Neural cell (in vitro differentiated cells): ENCODE measurements around the gene NME3. TPM values are rescaled to one million over a fixed set of nuclear protein-coding genes. Genes with fewer than 3 reads are reported as not detected.
"Not testable (repeated sequence)": the region's sequence is repeated elsewhere in the genome, so short reads cannot be mapped to it uniquely, and the experiment has no call there.

ENCODE experiments used
- H2AFZ ChIP-seq: fragments of 200-600, 300-800 bp; sonication (generic), shearing (Covaris generic); 2 replicates; pipeline ENCODE4 v1.6.0; 2014; ENCODE audit warnings: low read depth, mild to moderate bottlenecking, antibody characterized with exemption, low read length, moderate library complexity
- H3F3A ChIP-seq: fragments of 200-600 bp; shearing (Covaris generic); 2 replicates; pipeline ENCODE4 v1.6.1; 2016; ENCODE audit warnings: mild to moderate bottlenecking, moderate library complexity, mixed read lengths, antibody characterized with exemption, low read length; ENCODE audit not compliant: insufficient read depth, poor library complexity, severe bottlenecking
- H3K27ac ChIP-seq: fragments of 200-600, 300-800 bp; sonication (generic), shearing (Covaris generic); 2 replicates; pipeline ENCODE4 v1.5.1; 2014; ENCODE audit warnings: mild to moderate bottlenecking, low read length, moderate library complexity
- H3K27me3 ChIP-seq: fragments of 300-800, 200-600 bp; sonication (generic), shearing (Covaris generic); 2 replicates; pipeline ENCODE4 v1.6.0; 2014; ENCODE audit warnings: mild to moderate bottlenecking, low read depth, low read length, moderate library complexity; ENCODE audit not compliant: insufficient read depth
- H3K36me3 ChIP-seq: fragments of 300-800, 200-600 bp; sonication (generic), shearing (Covaris generic); 2 replicates; pipeline ENCODE4 v1.5.1; 2014; ENCODE audit warnings: mild to moderate bottlenecking, antibody characterized with exemption, low read length, moderate library complexity; ENCODE audit not compliant: insufficient read depth
- H3K4me2 ChIP-seq: fragments of 300-800, 200-600 bp; sonication (generic), shearing (Covaris generic); 2 replicates; pipeline ENCODE4 v1.6.0; 2014; ENCODE audit warnings: mild to moderate bottlenecking, low read length
- H3K4me3 ChIP-seq: fragments of 300-800, 200-600 bp; sonication (generic), shearing (Covaris generic); 2 replicates; pipeline ENCODE4 v1.5.1; 2014; ENCODE audit warnings: mild to moderate bottlenecking, low read length, moderate library complexity
- H3K79me2 ChIP-seq: fragments of 200-600 bp; shearing (Covaris generic); replicated peaks from 2 replicates; pipeline ENCODE4 v1.6.0; 2014; ENCODE audit warnings: mild to moderate bottlenecking, low read length, moderate library complexity; ENCODE audit not compliant: insufficient read depth
- H3K9ac ChIP-seq: fragments of 300-800, 200-600 bp; sonication (generic), shearing (Covaris generic); 2 replicates; pipeline ENCODE4 v1.6.1; 2016; ENCODE audit warnings: mild to moderate bottlenecking, low read length, mixed read lengths
- H3K9me2 ChIP-seq: fragments of 200-600 bp; shearing (Covaris generic); 2 replicates; pipeline ENCODE4 v1.6.1; 2016; ENCODE audit warnings: mild to moderate bottlenecking, low read length, mixed read lengths; ENCODE audit not compliant: insufficient read depth
- H3K9me3 ChIP-seq: fragments of 200-600, 300-800 bp; sonication (generic), shearing (Covaris generic); 2 replicates; pipeline ENCODE4 v1.6.1; 2016; ENCODE audit warnings: mild to moderate bottlenecking, mixed run types, low read length, moderate library complexity, mixed read lengths
- H4K20me1 ChIP-seq: fragments of 200-600 bp; shearing (Covaris generic); 2 replicates; pipeline ENCODE4 v1.6.1; 2016; ENCODE audit warnings: mild to moderate bottlenecking, mixed run types; ENCODE audit not compliant: insufficient read depth
- EP300 ChIP-seq: fragments of 450-650 bp; conservative IDR thresholded peaks from 2 replicates; pipeline ENCODE4 v1.6.1; 2014; ENCODE audit warnings: antibody characterized with exemption, mild to moderate bottlenecking, moderate library complexity; ENCODE audit not compliant: poor library complexity, severe bottlenecking
- EZH2 ChIP-seq: fragments of 200-600, 300-800 bp; shearing (Covaris generic), sonication (generic); IDR thresholded peaks from 2 replicates; pipeline ENCODE4 v1.6.1; 2014; ENCODE audit warnings: antibody characterized with exemption, low read length, borderline replicate concordance, mild to moderate bottlenecking; ENCODE audit not compliant: insufficient read depth, poor library complexity, severe bottlenecking
- MXI1 ChIP-seq: fragments of 450-650 bp; conservative IDR thresholded peaks from 2 replicates; pipeline ENCODE4 v1.6.1; 2014; ENCODE audit warnings: antibody characterized with exemption, mild to moderate bottlenecking; ENCODE audit not compliant: poor library complexity, severe bottlenecking
- POLR2AphosphoS5 ChIP-seq: IDR thresholded peaks from 2 replicates; pipeline ENCODE4 v1.6.1; 2012
- RAD21 ChIP-seq: fragments of 450-650 bp; conservative IDR thresholded peaks from 2 replicates; pipeline ENCODE4 v1.6.1; 2014; ENCODE audit warnings: antibody characterized with exemption, mild to moderate bottlenecking, moderate library complexity
- SMC3 ChIP-seq: fragments of 450-650 bp; conservative IDR thresholded peaks from 2 replicates; pipeline ENCODE4 v1.6.1; 2014; ENCODE audit warnings: antibody characterized with exemption, mild to moderate bottlenecking, moderate library complexity; ENCODE audit not compliant: poor library complexity
- TAF1 ChIP-seq: IDR thresholded peaks from 2 replicates; pipeline ENCODE4 v1.6.1; 2012; ENCODE audit warnings: low read depth
- polyA plus RNA-seq: library from polyadenylated mRNA; depleted of rRNA; stranded (reverse); fragments of >200 nt; gene quantifications from 2 replicates; pipeline ENCODE4 v1.2.3, GENCODE V29; 2014
- TF ChIP-seq, protein P1 (sequence below): fragments of 450-650 bp; IDR thresholded peaks from 2 replicates; pipeline ENCODE4 v1.5.1; 2014; ENCODE audit warnings: antibody characterized with exemption, mild to moderate bottlenecking, moderate library complexity; ENCODE audit not compliant: poor library complexity, severe bottlenecking
- TF ChIP-seq, protein P2 (sequence below): IDR thresholded peaks from 2 replicates; pipeline ENCODE4 v1.6.1; 2012; ENCODE audit warnings: borderline replicate concordance

The NME3 gene
- polyA plus RNA-seq, 1 donor from 2014 or later: 102 TPM

DNA sequence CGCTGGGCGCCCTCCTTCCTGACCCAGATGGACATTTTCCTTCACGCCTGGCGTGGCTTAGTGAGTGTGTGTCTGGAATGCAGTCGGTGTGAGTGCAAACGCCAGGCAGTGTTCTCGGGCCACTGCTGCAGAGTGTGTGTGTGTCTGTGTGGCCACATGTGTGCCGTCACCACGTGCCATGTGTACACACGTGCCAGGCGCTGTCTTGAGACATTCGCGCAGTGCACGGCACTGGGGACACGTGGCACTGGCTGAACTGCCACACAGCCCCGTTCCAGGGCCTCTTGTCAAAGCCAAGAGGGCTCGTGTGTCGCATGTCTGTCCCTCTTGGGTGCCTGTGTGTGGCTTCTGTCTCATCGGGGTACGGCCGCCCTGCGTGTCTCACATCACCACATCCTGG is 36.5 kb downstream of the NME3 start:
- H3K9me3 ChIP-seq: no peaks in the 10 kb centered on the region
- no peaks in the 10 kb centered on the region for H3F3A ChIP-seq
- no peak overlapping the region for H3K27ac ChIP-seq
- H3K9ac ChIP-seq: no peak overlapping the region
- no peak overlapping the region for H3K4me3 ChIP-seq
- H3K79me2 ChIP-seq: no peaks in the 10 kb centered on the region
- peaks cover 12% of the 10 kb centered on the region for H3K36me3 ChIP-seq
- TF ChIP-seq POLR2AphosphoS5: no peak
- no peak for TF ChIP-seq TAF1
- TF ChIP-seq, protein P1, sequence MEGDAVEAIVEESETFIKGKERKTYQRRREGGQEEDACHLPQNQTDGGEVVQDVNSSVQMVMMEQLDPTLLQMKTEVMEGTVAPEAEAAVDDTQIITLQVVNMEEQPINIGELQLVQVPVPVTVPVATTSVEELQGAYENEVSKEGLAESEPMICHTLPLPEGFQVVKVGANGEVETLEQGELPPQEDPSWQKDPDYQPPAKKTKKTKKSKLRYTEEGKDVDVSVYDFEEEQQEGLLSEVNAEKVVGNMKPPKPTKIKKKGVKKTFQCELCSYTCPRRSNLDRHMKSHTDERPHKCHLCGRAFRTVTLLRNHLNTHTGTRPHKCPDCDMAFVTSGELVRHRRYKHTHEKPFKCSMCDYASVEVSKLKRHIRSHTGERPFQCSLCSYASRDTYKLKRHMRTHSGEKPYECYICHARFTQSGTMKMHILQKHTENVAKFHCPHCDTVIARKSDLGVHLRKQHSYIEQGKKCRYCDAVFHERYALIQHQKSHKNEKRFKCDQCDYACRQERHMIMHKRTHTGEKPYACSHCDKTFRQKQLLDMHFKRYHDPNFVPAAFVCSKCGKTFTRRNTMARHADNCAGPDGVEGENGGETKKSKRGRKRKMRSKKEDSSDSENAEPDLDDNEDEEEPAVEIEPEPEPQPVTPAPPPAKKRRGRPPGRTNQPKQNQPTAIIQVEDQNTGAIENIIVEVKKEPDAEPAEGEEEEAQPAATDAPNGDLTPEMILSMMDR: no peak
- TF ChIP-seq MXI1: no peak
- TF ChIP-seq EP300: no peak
- TF ChIP-seq, protein P2, sequence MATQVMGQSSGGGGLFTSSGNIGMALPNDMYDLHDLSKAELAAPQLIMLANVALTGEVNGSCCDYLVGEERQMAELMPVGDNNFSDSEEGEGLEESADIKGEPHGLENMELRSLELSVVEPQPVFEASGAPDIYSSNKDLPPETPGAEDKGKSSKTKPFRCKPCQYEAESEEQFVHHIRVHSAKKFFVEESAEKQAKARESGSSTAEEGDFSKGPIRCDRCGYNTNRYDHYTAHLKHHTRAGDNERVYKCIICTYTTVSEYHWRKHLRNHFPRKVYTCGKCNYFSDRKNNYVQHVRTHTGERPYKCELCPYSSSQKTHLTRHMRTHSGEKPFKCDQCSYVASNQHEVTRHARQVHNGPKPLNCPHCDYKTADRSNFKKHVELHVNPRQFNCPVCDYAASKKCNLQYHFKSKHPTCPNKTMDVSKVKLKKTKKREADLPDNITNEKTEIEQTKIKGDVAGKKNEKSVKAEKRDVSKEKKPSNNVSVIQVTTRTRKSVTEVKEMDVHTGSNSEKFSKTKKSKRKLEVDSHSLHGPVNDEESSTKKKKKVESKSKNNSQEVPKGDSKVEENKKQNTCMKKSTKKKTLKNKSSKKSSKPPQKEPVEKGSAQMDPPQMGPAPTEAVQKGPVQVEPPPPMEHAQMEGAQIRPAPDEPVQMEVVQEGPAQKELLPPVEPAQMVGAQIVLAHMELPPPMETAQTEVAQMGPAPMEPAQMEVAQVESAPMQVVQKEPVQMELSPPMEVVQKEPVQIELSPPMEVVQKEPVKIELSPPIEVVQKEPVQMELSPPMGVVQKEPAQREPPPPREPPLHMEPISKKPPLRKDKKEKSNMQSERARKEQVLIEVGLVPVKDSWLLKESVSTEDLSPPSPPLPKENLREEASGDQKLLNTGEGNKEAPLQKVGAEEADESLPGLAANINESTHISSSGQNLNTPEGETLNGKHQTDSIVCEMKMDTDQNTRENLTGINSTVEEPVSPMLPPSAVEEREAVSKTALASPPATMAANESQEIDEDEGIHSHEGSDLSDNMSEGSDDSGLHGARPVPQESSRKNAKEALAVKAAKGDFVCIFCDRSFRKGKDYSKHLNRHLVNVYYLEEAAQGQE: no peak
- no peak for TF ChIP-seq RAD21
- no peak for TF ChIP-seq EZH2
- no peak for TF ChIP-seq SMC3
- H4K20me1 ChIP-seq: no peaks in the 10 kb centered on the region
- no peaks in the 10 kb centered on the region for H3K9me2 ChIP-seq
- no peaks in the 10 kb centered on the region for H3K27me3 ChIP-seq
- no peak overlapping the region for H3K4me2 ChIP-seq
- no peak overlapping the region for H2AFZ ChIP-seq

DNA sequence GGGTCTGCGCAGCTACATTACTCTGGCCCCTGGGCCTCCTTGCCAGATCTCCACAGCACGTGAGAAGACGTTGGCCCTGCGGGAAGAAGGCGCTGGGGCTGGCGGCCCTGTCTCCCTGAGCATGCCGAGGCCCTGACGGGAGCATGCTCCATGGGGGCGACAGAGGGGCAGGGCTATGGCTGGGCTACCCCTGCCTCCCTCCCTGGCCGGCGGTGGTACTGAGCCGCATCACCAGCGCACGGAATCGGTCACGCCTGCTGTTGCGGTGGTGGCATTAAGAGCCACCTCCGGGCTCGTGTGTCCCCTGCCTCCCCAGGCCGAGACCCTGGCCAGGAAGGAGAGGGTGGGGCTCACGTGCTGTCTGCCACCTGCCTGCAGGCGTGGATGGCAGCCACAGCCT is 37.2 kb downstream of the NME3 start:
- Histone ChIP-seq H3K9ac (no peak overlapping the region), H2AFZ (no peak overlapping the region), H3K27me3 (no peaks in the 10 kb centered on the region), H3K4me3 (no peak overlapping the region), H3F3A (no peaks in the 10 kb centered on the region), H3K9me3 (no peaks in the 10 kb centered on the region), H3K27ac (no peak overlapping the region), H4K20me1 (no peaks in the 10 kb centered on the region), H3K79me2 (no peaks in the 10 kb centered on the region), H3K36me3 (peaks cover 12% of the 10 kb centered on the region), H3K9me2 (no peaks in the 10 kb centered on the region), H3K4me2 (no peak overlapping the region)
- TF ChIP-seq POLR2AphosphoS5 (no peak), RAD21 (no peak), MXI1 (no peak), EZH2 (no peak), TAF1 (no peak), SMC3 (no peak), EP300 (no peak)
- TF ChIP-seq, protein P1: no peak
- TF ChIP-seq, protein P2: no peak

DNA sequence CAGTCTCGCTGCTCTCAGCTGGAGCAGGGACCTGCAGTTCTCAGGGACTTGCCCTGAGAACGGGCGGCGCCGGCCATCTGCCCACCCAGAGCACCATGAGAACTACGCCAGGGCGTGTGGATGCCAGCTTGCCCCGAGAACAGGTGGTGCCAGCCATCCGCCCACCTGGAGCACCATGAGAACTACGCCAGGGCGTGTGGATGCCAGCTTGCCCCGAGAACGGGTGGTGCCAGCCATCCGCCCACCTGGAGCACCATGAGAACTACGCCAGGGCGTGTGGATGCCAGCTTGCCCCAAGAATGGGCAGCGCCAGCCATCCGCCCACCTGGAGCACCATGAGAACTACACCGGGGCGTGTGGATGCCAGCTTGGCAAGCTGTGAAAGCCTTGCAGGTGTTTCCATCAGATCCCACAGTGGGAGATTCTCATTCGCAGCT is 38.8 kb downstream of the NME3 start:
- not testable (repeated sequence) for H3F3A ChIP-seq, H3K4me3 ChIP-seq, H4K20me1 ChIP-seq, H3K4me2 ChIP-seq, H3K9ac ChIP-seq, H3K9me3 ChIP-seq, H3K79me2 ChIP-seq, H3K27me3 ChIP-seq, H2AFZ ChIP-seq, H3K27ac ChIP-seq, H3K9me2 ChIP-seq
- peaks cover 12% of the 10 kb centered on the region for H3K36me3 ChIP-seq
